HepG2 (cell line): ENCODE measurements around the gene PCBP1. TPM values are rescaled to one million over a fixed set of nuclear protein-coding genes. Genes with fewer than 3 reads are reported as not detected.
A peak's percentile ranks its signal among the peaks of the same experiment; 100 is the strongest.

Experiments
- ETV5 ChIP-seq: IDR thresholded peaks from 2 replicates; pipeline ENCODE4 v1.6.1; 2018; ENCODE audit warnings: missing biosample characterization, missing genetic modification reagents, inconsistent platforms, borderline replicate concordance
- MATR3 ChIP-seq: sonication (generic); formaldehyde crosslinking; IDR thresholded peaks from 2 replicates; pipeline ENCODE4 v1.4.0; 2020; ENCODE audit warnings: missing genetic modification reagents
- POLR2AphosphoS2 ChIP-seq: IDR thresholded peaks from 2 replicates; pipeline ENCODE4 v1.6.1; 2011; ENCODE audit warnings: low read depth, low read length, improper control_type of control experiment
- SOX13 ChIP-seq, 3 experiments: fragments of 450-650 bp in 1 of 3; sonication (generic) in 1 of 3; formaldehyde crosslinking in 1 of 3; IDR thresholded peaks in 2 of 3; conservative IDR thresholded peaks in 1 of 3; 2 replicates each; pipeline versions ENCODE4 v1.5.0 to v1.6.1; 2016 to 2020; ENCODE audit warnings: antibody characterized with exemption in 1 of 3, mild to moderate bottlenecking in 1 of 3, missing compliant biosample characterization in 1 of 3, missing genetic modification reagents in 1 of 3, moderate library complexity in 1 of 3
- ZBTB3 ChIP-seq: sonication (generic); formaldehyde crosslinking; IDR thresholded peaks from 2 replicates; pipeline ENCODE4 v1.4.0; 2020; ENCODE audit warnings: low read depth, mild to moderate bottlenecking, moderate library complexity, missing genetic modification reagents, borderline replicate concordance
- ZNF124 ChIP-seq: sonication (generic); formaldehyde crosslinking; IDR thresholded peaks from 2 replicates; pipeline ENCODE4 v1.4.0; 2020; ENCODE audit warnings: missing genetic modification reagents
- ZNF546 ChIP-seq: sonication (generic); formaldehyde crosslinking; conservative IDR thresholded peaks from 2 replicates; pipeline ENCODE4 v1.8.1; 2023; ENCODE audit warnings: mild to moderate bottlenecking, missing genetic modification reagents
- ZNF567 ChIP-seq: sonication (generic); formaldehyde crosslinking; IDR thresholded peaks from 2 replicates; pipeline ENCODE4 v1.8.1; 2023; ENCODE audit warnings: mild to moderate bottlenecking, missing genetic modification reagents, borderline replicate concordance
- ZNF737 ChIP-seq: sonication (generic); formaldehyde crosslinking; IDR thresholded peaks from 2 replicates; pipeline ENCODE4 v1.5.0; 2020; ENCODE audit warnings: missing genetic modification reagents, mild to moderate bottlenecking, borderline replicate concordance
- polyA plus RNA-seq, 8 experiments: library from polyadenylated mRNA; depleted of rRNA in 3 of 8; stranded (reverse) in 7 of 8; unstranded in 1 of 8; fragments of >200 nt; fragmentation: Illumina TruSeq in 4 of 8; extraction: Trizol in 4 of 8; gene quantifications; 2 replicates each; pipeline versions ENCODE4 v1.2.1 to v1.2.3, GENCODE V29; 2011 to 2016; ENCODE audit warnings: low read depth in 4 of 8, missing spikeins in 1 of 8, mixed read lengths in 1 of 8; ENCODE audit not compliant: insufficient read depth in 1 of 8
- total RNA-seq, 5 experiments: library from RNA; depleted of rRNA; stranded (reverse); fragments of >200 nt; fragmentation: Illumina TruSeq; extraction: Trizol; gene quantifications; 2 replicates each; pipeline ENCODE4 v1.2.3, GENCODE V29; 2016; ENCODE audit warnings: low read depth in 1 of 5
- TF ChIP-seq, protein P1 (sequence below): sonication (generic); formaldehyde crosslinking; IDR thresholded peaks from 2 replicates; pipeline ENCODE4 v1.5.0; 2020; ENCODE audit warnings: mild to moderate bottlenecking, missing genetic modification reagents, moderate library complexity
- TF ChIP-seq, protein P2 (sequence below): sonication (generic); formaldehyde crosslinking; IDR thresholded peaks from 2 replicates; pipeline ENCODE4 v1.4.0; 2020; ENCODE audit warnings: missing genetic modification reagents
- TF ChIP-seq, protein P3 (sequence below): sonication (generic); formaldehyde crosslinking; IDR thresholded peaks from 2 replicates; pipeline ENCODE4 v1.9.0; 2022; ENCODE audit warnings: low read depth, missing genetic modification reagents
- TF ChIP-seq, protein P4 (sequence below): sonication (generic); formaldehyde crosslinking; IDR thresholded peaks from 2 replicates; pipeline ENCODE4 v1.5.0; 2020; ENCODE audit warnings: mild to moderate bottlenecking, missing genetic modification reagents
- TF ChIP-seq, protein P5 (sequence below): sonication (generic); formaldehyde crosslinking; IDR thresholded peaks from 2 replicates; pipeline ENCODE4 v1.5.0; 2020; ENCODE audit warnings: missing genetic modification reagents, mild to moderate bottlenecking, borderline replicate concordance
- TF ChIP-seq, protein P6 (sequence below): sonication (generic); formaldehyde crosslinking; IDR thresholded peaks from 2 replicates; pipeline ENCODE4 v1.4.0; 2020; ENCODE audit warnings: mild to moderate bottlenecking, missing genetic modification reagents

PCBP1 gene
- total and polyA plus RNA-seq, 2 of the 13 experiments (the other 11 are each of a cell fraction or from before 2014, with no cell fraction given): 32.0 to 137 TPM

DNA sequence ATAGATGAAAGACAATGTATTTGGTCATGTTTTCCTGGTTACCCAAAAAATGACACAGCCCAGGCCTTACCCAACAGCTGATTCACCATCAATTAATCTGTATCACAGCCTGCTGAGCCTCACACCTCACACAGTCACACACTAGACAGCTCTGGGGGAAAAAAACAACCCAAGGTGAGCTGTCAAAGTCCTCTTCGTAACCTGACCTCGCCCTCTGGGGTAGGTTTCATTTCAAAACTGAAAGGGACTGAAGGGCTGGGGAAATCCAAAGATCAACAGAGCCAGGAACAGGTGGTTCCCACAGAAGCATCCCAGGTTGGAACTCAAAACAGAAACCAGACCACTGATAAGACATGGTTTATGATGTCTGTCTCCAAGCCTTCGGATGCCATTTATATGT is 18.2 kb upstream of the PCBP1 start (continued):
- TF ChIP-seq ETV5 (CRISPR knock-in tag) (no peak), POLR2AphosphoS2 (no peak), ZNF124 (CRISPR knock-in tag) (no peak), ZNF546 (CRISPR knock-in tag) (no peak), ZNF567 (no peak), MATR3 (no peak), ZNF737 (CRISPR knock-in tag) (no peak), ZBTB3 (CRISPR knock-in tag) (no peak), SOX13 (IDR thresholded peaks at IDR 0.05) (no peak), SOX13 (CRISPR knock-in tag; conservative IDR thresholded peaks at IDR 0.05 in 1 of 2, IDR thresholded peaks at IDR 0.05 in 1 of 2) (peak in 1 of 2 experiments; percentile 50; a peak in 1 of 4 replicates)
- TF ChIP-seq, protein P1, sequence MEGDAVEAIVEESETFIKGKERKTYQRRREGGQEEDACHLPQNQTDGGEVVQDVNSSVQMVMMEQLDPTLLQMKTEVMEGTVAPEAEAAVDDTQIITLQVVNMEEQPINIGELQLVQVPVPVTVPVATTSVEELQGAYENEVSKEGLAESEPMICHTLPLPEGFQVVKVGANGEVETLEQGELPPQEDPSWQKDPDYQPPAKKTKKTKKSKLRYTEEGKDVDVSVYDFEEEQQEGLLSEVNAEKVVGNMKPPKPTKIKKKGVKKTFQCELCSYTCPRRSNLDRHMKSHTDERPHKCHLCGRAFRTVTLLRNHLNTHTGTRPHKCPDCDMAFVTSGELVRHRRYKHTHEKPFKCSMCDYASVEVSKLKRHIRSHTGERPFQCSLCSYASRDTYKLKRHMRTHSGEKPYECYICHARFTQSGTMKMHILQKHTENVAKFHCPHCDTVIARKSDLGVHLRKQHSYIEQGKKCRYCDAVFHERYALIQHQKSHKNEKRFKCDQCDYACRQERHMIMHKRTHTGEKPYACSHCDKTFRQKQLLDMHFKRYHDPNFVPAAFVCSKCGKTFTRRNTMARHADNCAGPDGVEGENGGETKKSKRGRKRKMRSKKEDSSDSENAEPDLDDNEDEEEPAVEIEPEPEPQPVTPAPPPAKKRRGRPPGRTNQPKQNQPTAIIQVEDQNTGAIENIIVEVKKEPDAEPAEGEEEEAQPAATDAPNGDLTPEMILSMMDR (CRISPR knock-in tag): no peak
- TF ChIP-seq, protein P2, sequence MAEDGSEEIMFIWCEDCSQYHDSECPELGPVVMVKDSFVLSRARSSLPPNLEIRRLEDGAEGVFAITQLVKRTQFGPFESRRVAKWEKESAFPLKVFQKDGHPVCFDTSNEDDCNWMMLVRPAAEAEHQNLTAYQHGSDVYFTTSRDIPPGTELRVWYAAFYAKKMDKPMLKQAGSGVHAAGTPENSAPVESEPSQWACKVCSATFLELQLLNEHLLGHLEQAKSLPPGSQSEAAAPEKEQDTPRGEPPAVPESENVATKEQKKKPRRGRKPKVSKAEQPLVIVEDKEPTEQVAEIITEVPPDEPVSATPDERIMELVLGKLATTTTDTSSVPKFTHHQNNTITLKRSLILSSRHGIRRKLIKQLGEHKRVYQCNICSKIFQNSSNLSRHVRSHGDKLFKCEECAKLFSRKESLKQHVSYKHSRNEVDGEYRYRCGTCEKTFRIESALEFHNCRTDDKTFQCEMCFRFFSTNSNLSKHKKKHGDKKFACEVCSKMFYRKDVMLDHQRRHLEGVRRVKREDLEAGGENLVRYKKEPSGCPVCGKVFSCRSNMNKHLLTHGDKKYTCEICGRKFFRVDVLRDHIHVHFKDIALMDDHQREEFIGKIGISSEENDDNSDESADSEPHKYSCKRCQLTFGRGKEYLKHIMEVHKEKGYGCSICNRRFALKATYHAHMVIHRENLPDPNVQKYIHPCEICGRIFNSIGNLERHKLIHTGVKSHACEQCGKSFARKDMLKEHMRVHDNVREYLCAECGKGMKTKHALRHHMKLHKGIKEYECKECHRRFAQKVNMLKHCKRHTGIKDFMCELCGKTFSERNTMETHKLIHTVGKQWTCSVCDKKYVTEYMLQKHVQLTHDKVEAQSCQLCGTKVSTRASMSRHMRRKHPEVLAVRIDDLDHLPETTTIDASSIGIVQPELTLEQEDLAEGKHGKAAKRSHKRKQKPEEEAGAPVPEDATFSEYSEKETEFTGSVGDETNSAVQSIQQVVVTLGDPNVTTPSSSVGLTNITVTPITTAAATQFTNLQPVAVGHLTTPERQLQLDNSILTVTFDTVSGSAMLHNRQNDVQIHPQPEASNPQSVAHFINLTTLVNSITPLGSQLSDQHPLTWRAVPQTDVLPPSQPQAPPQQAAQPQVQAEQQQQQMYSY (CRISPR knock-in tag): no peak
- TF ChIP-seq, protein P3, sequence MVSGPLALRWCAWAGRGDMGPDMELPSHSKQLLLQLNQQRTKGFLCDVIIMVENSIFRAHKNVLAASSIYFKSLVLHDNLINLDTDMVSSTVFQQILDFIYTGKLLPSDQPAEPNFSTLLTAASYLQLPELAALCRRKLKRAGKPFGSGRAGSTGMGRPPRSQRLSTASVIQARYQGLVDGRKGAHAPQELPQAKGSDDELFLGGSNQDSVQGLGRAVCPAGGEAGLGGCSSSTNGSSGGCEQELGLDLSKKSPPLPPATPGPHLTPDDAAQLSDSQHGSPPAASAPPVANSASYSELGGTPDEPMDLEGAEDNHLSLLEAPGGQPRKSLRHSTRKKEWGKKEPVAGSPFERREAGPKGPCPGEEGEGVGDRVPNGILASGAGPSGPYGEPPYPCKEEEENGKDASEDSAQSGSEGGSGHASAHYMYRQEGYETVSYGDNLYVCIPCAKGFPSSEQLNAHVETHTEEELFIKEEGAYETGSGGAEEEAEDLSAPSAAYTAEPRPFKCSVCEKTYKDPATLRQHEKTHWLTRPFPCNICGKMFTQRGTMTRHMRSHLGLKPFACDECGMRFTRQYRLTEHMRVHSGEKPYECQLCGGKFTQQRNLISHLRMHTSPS (CRISPR knock-in tag): no peak
- TF ChIP-seq, protein P4, sequence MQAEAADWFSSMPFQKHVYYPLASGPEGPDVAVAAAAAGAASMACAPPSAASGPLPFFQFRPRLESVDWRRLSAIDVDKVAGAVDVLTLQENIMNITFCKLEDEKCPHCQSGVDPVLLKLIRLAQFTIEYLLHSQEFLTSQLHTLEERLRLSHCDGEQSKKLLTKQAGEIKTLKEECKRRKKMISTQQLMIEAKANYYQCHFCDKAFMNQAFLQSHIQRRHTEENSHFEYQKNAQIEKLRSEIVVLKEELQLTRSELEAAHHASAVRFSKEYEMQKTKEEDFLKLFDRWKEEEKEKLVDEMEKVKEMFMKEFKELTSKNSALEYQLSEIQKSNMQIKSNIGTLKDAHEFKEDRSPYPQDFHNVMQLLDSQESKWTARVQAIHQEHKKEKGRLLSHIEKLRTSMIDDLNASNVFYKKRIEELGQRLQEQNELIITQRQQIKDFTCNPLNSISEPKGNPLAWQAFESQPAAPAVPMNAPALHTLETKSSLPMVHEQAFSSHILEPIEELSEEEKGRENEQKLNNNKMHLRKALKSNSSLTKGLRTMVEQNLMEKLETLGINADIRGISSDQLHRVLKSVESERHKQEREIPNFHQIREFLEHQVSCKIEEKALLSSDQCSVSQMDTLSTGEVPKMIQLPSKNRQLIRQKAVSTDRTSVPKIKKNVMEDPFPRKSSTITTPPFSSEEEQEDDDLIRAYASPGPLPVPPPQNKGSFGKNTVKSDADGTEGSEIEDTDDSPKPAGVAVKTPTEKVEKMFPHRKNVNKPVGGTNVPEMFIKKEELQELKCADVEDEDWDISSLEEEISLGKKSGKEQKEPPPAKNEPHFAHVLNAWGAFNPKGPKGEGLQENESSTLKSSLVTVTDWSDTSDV (CRISPR knock-in tag): no peak
- TF ChIP-seq, protein P5, sequence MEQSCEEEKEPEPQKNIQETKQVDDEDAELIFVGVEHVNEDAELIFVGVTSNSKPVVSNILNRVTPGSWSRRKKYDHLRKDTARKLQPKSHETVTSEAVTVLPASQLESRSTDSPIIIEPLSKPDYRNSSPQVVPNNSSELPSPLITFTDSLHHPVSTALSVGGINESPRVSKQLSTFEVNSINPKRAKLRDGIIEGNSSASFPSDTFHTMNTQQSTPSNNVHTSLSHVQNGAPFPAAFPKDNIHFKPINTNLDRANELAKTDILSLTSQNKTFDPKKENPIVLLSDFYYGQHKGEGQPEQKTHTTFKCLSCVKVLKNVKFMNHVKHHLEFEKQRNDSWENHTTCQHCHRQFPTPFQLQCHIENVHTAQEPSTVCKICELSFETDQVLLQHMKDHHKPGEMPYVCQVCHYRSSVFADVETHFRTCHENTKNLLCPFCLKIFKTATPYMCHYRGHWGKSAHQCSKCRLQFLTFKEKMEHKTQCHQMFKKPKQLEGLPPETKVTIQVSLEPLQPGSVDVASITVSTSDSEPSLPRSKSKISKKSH (CRISPR knock-in tag): no peak
- TF ChIP-seq, protein P6, sequence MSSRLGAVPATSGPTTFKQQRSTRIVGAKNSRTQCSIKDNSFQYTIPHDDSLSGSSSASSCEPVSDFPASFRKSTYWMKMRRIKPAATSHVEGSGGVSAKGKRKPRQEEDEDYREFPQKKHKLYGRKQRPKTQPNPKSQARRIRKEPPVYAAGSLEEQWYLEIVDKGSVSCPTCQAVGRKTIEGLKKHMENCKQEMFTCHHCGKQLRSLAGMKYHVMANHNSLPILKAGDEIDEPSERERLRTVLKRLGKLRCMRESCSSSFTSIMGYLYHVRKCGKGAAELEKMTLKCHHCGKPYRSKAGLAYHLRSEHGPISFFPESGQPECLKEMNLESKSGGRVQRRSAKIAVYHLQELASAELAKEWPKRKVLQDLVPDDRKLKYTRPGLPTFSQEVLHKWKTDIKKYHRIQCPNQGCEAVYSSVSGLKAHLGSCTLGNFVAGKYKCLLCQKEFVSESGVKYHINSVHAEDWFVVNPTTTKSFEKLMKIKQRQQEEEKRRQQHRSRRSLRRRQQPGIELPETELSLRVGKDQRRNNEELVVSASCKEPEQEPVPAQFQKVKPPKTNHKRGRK (CRISPR knock-in tag): no peak
